ENCODE measurements around the gene HMCN2. TPM values are rescaled to one million over a fixed set of nuclear protein-coding genes. Genes with fewer than 3 reads are reported as not detected.

The HMCN2 gene
- total RNA-seq, 1 donor, result under 0.01 TPM

DNA sequence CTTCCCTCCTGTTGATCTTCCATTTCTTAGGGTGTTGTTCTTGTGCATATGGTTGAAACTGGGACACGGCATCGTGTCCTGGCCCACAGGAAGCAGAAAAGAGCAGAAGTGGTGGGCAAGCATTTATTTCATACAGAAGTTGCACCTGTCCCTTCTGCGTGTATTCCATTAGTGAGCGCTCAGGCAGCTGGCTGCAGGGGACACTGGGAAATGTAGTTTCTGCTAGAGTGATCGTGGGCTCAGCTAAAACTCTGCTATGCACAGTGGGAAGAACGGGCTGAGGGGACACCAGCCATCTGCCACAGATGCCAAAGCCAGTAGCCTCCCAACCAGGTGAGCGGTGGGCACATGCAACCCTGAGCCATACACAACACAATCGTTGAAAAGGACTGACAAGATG is 121.8 kb downstream of the HMCN2 start:
- no peaks in the 10 kb centered on the region for H4K20me1 ChIP-seq (ENCODE audit: insufficient read depth, low read length)
- DNase-seq (ENCODE audit: insufficient read length, low spot score, missing footprints), result no peak
- TF ChIP-seq, protein P1, sequence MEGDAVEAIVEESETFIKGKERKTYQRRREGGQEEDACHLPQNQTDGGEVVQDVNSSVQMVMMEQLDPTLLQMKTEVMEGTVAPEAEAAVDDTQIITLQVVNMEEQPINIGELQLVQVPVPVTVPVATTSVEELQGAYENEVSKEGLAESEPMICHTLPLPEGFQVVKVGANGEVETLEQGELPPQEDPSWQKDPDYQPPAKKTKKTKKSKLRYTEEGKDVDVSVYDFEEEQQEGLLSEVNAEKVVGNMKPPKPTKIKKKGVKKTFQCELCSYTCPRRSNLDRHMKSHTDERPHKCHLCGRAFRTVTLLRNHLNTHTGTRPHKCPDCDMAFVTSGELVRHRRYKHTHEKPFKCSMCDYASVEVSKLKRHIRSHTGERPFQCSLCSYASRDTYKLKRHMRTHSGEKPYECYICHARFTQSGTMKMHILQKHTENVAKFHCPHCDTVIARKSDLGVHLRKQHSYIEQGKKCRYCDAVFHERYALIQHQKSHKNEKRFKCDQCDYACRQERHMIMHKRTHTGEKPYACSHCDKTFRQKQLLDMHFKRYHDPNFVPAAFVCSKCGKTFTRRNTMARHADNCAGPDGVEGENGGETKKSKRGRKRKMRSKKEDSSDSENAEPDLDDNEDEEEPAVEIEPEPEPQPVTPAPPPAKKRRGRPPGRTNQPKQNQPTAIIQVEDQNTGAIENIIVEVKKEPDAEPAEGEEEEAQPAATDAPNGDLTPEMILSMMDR (IDR thresholded peaks at IDR 0.05; ENCODE audit: extremely low read depth, low read depth, low read length), result no peak
- H3K4me3 ChIP-seq (ENCODE audit: insufficient read depth, low read length), result no peak overlapping the region
- H3K9me3 ChIP-seq (ENCODE audit: low read depth, low read length), result no peaks in the 10 kb centered on the region
- no peaks in the 10 kb centered on the region for H3K4me1 ChIP-seq (ENCODE audit: insufficient read depth, low read length)
- no peak overlapping the region for H3K4me2 ChIP-seq (ENCODE audit: insufficient read depth, low read length)
- no peak overlapping the region for H2AFZ ChIP-seq (ENCODE audit: low read length)
- no peaks in the 10 kb centered on the region for H3K36me3 ChIP-seq (ENCODE audit: insufficient read depth, low read length)
- no peaks in the 10 kb centered on the region for H3K79me2 ChIP-seq (ENCODE audit: insufficient read depth, low read length)
- peaks cover 7% of the 10 kb centered on the region for H3K27me3 ChIP-seq (ENCODE audit: insufficient read depth, low read length)
- H3K27ac ChIP-seq (ENCODE audit: low read depth, low read length), result no peak overlapping the region

DNA sequence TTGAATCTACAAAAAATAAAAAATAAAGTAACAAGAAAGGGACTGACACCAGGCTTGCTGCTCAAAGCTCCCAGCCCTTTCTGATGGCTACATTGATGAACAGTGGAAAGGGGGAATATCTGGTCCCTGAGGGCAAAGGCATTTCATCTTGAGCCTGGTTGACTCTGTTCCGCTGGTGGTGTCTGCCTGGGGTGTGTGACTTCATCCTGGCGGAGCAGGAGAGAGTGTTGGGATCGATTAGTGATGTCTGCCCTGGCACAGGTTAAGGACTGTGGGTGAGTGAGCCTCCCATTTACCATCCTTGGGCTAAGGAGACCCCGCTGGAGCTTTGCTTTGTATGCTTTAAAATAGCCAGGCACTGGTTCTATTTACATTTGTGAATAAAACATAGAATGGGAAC is 122.3 kb downstream of the HMCN2 start:
- TF ChIP-seq, protein P1 (IDR thresholded peaks at IDR 0.05; ENCODE audit: extremely low read depth, low read depth, low read length), result no peak

DNA sequence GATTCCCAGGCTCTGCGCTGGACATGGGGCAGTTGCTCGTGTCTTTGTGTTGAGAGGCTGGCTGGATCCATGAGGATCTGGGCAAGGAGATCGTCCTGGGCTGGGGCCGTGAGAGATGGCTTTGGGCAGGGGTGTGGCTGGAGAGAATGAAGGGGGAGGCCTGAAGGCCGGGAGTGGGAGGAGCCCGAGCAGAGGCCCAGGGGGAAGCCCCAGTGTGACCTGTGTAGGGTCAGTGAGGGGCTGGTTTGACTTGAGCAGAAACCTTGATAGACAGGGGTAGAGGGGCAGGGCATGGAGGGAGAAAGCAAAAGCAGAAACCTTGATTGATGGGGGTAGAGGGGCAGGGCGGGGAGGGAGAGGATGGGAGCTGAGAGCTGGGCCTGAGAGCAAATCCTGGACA is 124.8 kb downstream of the HMCN2 start:
- Histone ChIP-seq H3K36me3 (ENCODE audit: insufficient read depth, low read length) (no peaks in the 10 kb centered on the region), H3K27me3 (ENCODE audit: insufficient read depth, low read length) (peaks cover 7% of the 10 kb centered on the region)
- TF ChIP-seq, protein P1 (IDR thresholded peaks at IDR 0.05; ENCODE audit: extremely low read depth, low read depth, low read length), result no peak

More for the DNA sequence above, 122.3 kb downstream of the HMCN2 start:
- no peak overlapping the region for H3K4me2 ChIP-seq (ENCODE audit: insufficient read depth, low read length)
- no peaks in the 10 kb centered on the region for H3K79me2 ChIP-seq (ENCODE audit: insufficient read depth, low read length)
- H3K4me1 ChIP-seq (ENCODE audit: insufficient read depth, low read length), result peaks cover under 1% of the 10 kb centered on the region
- no peak for DNase-seq (ENCODE audit: insufficient read length, low spot score, missing footprints)
- no peaks in the 10 kb centered on the region for H4K20me1 ChIP-seq (ENCODE audit: insufficient read depth, low read length)
- H3K36me3 ChIP-seq (ENCODE audit: insufficient read depth, low read length), result no peaks in the 10 kb centered on the region
- peaks cover 7% of the 10 kb centered on the region for H3K27me3 ChIP-seq (ENCODE audit: insufficient read depth, low read length)
- H3K9me3 ChIP-seq (ENCODE audit: low read depth, low read length), result no peaks in the 10 kb centered on the region
- no peak overlapping the region for H3K27ac ChIP-seq (ENCODE audit: low read depth, low read length)
- H2AFZ ChIP-seq (ENCODE audit: low read length), result no peak overlapping the region
- no peak overlapping the region for H3K4me3 ChIP-seq (ENCODE audit: insufficient read depth, low read length)

DNA sequence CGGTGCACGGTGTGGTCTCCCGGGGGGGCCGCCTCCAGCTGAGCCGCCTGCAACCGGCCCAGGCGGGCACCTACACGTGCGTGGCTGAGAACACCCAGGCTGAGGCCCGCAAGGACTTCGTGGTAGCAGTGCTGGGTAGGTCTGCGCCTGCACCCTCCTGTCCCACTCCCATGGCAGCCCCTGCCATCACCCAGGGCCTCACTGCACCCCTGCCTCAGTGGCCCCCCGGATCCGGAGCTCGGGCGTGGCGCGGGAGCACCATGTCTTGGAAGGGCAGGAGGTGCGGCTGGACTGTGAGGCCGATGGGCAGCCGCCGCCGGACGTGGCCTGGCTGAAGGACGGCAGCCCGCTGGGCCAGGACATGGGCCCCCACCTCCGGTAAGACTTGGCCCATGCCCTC is 125.4 kb downstream of the HMCN2 start:
- Histone ChIP-seq H3K4me1 (ENCODE audit: insufficient read depth, low read length) (peaks cover 8% of the 10 kb centered on the region), H3K4me3 (ENCODE audit: insufficient read depth, low read length) (no peak overlapping the region), H3K79me2 (ENCODE audit: insufficient read depth, low read length) (no peaks in the 10 kb centered on the region), H3K4me2 (ENCODE audit: insufficient read depth, low read length) (no peak overlapping the region), H3K36me3 (ENCODE audit: insufficient read depth, low read length) (no peaks in the 10 kb centered on the region), H3K9me3 (ENCODE audit: low read depth, low read length) (no peaks in the 10 kb centered on the region), H3K27me3 (ENCODE audit: insufficient read depth, low read length) (peaks cover 7% of the 10 kb centered on the region), H3K27ac (ENCODE audit: low read depth, low read length) (no peak overlapping the region), H4K20me1 (ENCODE audit: insufficient read depth, low read length) (no peaks in the 10 kb centered on the region), H2AFZ (ENCODE audit: low read length) (no peak overlapping the region)
- DNase-seq (ENCODE audit: insufficient read length, low spot score, missing footprints), result no peak
- TF ChIP-seq, protein P1 (IDR thresholded peaks at IDR 0.05; ENCODE audit: extremely low read depth, low read depth, low read length), result no peak

More for the DNA sequence above, 124.8 kb downstream of the HMCN2 start:
- Histone ChIP-seq H3K4me3 (ENCODE audit: insufficient read depth, low read length) (no peak overlapping the region), H3K79me2 (ENCODE audit: insufficient read depth, low read length) (no peaks in the 10 kb centered on the region), H3K4me2 (ENCODE audit: insufficient read depth, low read length) (no peak overlapping the region), H2AFZ (ENCODE audit: low read length) (no peak overlapping the region), H3K27ac (ENCODE audit: low read depth, low read length) (no peak overlapping the region), H3K9me3 (ENCODE audit: low read depth, low read length) (no peaks in the 10 kb centered on the region), H3K4me1 (ENCODE audit: insufficient read depth, low read length) (peaks cover 8% of the 10 kb centered on the region), H4K20me1 (ENCODE audit: insufficient read depth, low read length) (no peaks in the 10 kb centered on the region)
- no peak for DNase-seq (ENCODE audit: insufficient read length, low spot score, missing footprints)
